Activated CD4-positive, alpha-beta T cell treated with anti-CD3 and anti-CD28 coated beads, Interleukin-2, amount 50 U/mL, for 1 hour (primary cell): ENCODE measurements around the gene STUM.
A peak's percentile ranks its signal among the peaks of the same experiment; 100 is the strongest.

Experiments used
- DNase-seq: peaks from one replicate; pipeline ENCODE4 v3.0.0-alpha.2; 2020

Gene STUM

GRCh38 chr1:226643177-226643576, 94.6 kb downstream of the STUM start:
- peak; percentile 49 for DNase-seq

- no peak for DNase-seq
Measured at GRCh38 chr1:226643611-226644540, 95.3 kb downstream of the STUM start.

GRCh38 chr1:226644541-226645176, 96.1 kb downstream of the STUM start:
- no peak for DNase-seq

- DNase-seq = no peak
Measured at GRCh38 chr1:226645279-226645976, 96.9 kb downstream of the STUM start.

- no peak for DNase-seq
Measured at GRCh38 chr1:226646026-226646869, 97.7 kb downstream of the STUM start.

GRCh38 chr1:226646870-226647449, 98.4 kb downstream of the STUM start:
- DNase-seq = no peak

- no peak for DNase-seq
Measured at GRCh38 chr1:226647719-226648118, 99.2 kb downstream of the STUM start.

- DNase-seq = no peak
Measured at GRCh38 chr1:226648421-226648820, 99.9 kb downstream of the STUM start.

GRCh38 chr1:226649244-226649643, 100.7 kb downstream of the STUM start:
- DNase-seq = no peak

GRCh38 chr1:226649780-226650179, 101.2 kb downstream of the STUM start:
- no peak for DNase-seq

GRCh38 chr1:226650236-226650841, 101.8 kb downstream of the STUM start:
- DNase-seq = no peak

- DNase-seq = no peak
Measured at GRCh38 chr1:226651041-226651731, 102.6 kb downstream of the STUM start.

GRCh38 chr1:226651732-226652105, 103.2 kb downstream of the STUM start:
- no peak for DNase-seq

GRCh38 chr1:226652613-226653012, 104.0 kb downstream of the STUM start:
- no peak for DNase-seq

GRCh38 chr1:226653311-226653921, 104.9 kb downstream of the STUM start:
- DNase-seq = peak; percentile 61

- no peak for DNase-seq
Measured at GRCh38 chr1:226654046-226654667, 105.6 kb downstream of the STUM start.

GRCh38 chr1:226654668-226655055, 106.1 kb downstream of the STUM start:
- DNase-seq = no peak

- DNase-seq = no peak
Measured at GRCh38 chr1:226655251-226656163, 106.9 kb downstream of the STUM start.

- DNase-seq = no peak
Measured at GRCh38 chr1:226656201-226656600, 107.6 kb downstream of the STUM start.
